ENCODE results near the gene CHD1L.
"Not testable (repeated sequence)": the region's sequence is repeated elsewhere in the genome, so short reads cannot be mapped to it uniquely, and the experiment has no call there.

Gene CHD1L

DNA sequence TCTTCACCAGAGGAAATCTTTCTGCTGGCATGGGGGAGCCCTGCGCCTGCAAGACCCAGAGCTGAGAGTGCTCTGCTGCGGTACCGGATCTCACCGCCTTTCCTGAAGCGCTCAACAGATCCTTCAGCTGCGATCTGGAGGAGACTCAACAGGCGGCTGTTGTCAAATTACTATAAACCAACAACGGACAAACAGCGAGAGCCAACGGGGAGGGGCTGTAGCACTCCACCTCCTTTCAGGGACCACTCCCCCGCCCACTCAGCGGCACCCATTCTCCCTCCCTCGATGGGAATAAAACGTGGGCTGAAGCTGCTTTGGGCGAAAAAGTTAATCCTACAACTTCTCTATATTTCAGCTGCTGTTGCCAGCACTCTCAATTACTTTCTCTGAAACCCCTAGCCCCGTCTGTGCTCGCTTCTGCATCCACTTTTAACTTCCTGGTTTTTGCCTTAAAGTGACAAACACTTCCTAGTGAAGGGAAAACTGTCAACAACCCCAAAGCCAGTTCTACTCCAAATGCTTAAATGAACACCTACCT is 17.2 kb upstream of the CHD1L start, which contains the start of gene FMO5:
TSS of gene FMO5 (minus strand) at position 147 of the 538 bp plus-strand sequence. CDS start 310 bp downstream, outside the sequence.
- H3K4me3 ChIP-seq (ENCODE audit: control insufficient read depth, low read depth, low read length) = peak within 1 kb of the TSS; percentile 79
- DNase-seq (ENCODE audit: low read depth) = no peak
- TF ChIP-seq CTCF (IDR thresholded peaks at IDR 0.05; ENCODE audit: control insufficient read depth, insufficient read depth, low read depth, low read length, missing control alignments) = peak; percentile 11

GRCh38 chr1:147231032-147231431 is 11.5 kb upstream of the CHD1L start:
- not testable (repeated sequence) for DNase-seq (ENCODE audit: low read depth); H3K4me3 ChIP-seq (ENCODE audit: control insufficient read depth, low read depth, low read length)

- not testable (repeated sequence) for H3K4me3 ChIP-seq (ENCODE audit: control insufficient read depth, low read depth, low read length); DNase-seq (ENCODE audit: low read depth)
Observed at GRCh38 chr1:147233903-147234302, 8.6 kb upstream of the CHD1L start.

DNA sequence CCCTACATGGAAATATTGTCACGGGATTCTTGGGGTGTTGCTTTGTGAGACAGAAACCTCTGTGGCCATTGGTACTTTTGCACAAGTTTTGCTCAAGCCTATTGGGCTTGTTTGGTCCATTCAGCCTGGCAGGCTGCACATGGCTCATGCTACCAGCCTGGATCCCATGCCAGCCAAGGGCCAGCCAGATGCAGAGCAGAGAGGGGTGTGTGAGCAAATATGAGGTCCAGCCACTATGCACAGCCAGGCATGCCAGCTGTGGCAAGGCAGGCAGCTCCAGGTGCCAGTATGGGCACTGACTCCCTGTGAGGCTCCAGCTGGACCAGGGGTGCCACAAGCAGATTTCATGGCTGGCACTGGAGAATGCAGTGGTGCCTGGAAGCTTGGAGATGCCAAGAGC is 6.7 kb upstream of the CHD1L start:
- no peak for TF ChIP-seq CTCF (IDR thresholded peaks at IDR 0.05; ENCODE audit: control insufficient read depth, insufficient read depth, low read depth, low read length, missing control alignments)

GRCh38 chr1:147236448-147236847 is 6.0 kb upstream of the CHD1L start:
- no peak for DNase-seq (ENCODE audit: low read depth)
- no peak overlapping the region for H3K4me3 ChIP-seq (ENCODE audit: control insufficient read depth, low read depth, low read length)
- no peak for TF ChIP-seq CTCF (IDR thresholded peaks at IDR 0.05; ENCODE audit: control insufficient read depth, insufficient read depth, low read depth, low read length, missing control alignments)

More for the DNA sequence above, 6.7 kb upstream of the CHD1L start:
- DNase-seq (ENCODE audit: low read depth) = no peak
- H3K4me3 ChIP-seq (ENCODE audit: control insufficient read depth, low read depth, low read length) = no peak overlapping the region

GRCh38 chr1:147236959-147237791 is 5.3 kb upstream of the CHD1L start:
- no peak for DNase-seq (ENCODE audit: low read depth)
- no peak overlapping the region for H3K4me3 ChIP-seq (ENCODE audit: control insufficient read depth, low read depth, low read length)
- no peak for TF ChIP-seq CTCF (IDR thresholded peaks at IDR 0.05; ENCODE audit: control insufficient read depth, insufficient read depth, low read depth, low read length, missing control alignments)

- no peak for DNase-seq (ENCODE audit: low read depth)
- no peak for TF ChIP-seq CTCF (IDR thresholded peaks at IDR 0.05; ENCODE audit: control insufficient read depth, insufficient read depth, low read depth, low read length, missing control alignments)
- no peak overlapping the region for H3K4me3 ChIP-seq (ENCODE audit: control insufficient read depth, low read depth, low read length)
Observed at GRCh38 chr1:147238053-147238902, 4.2 kb upstream of the CHD1L start.
